Neutrophil (primary cell): ENCODE measurements around the gene RSPH1.

Experiments used
- H3K27ac ChIP-seq: fragments of 200-600 bp; sonication (generic); 2 replicates; pipeline ENCODE4 v1.5.1; 2016; ENCODE audit warnings: mild to moderate bottlenecking, moderate library complexity
- H3K27me3 ChIP-seq: fragments of 200-600 bp; sonication (generic); 2 replicates; pipeline ENCODE4 v1.6.0; 2016; ENCODE audit warnings: mild to moderate bottlenecking
- H3K36me3 ChIP-seq: fragments of 200-600 bp; sonication (generic); 2 replicates; pipeline ENCODE4 v1.5.1; 2017
- H3K4me1 ChIP-seq, 2 experiments: fragments of 200-600 bp in 1 of 2; sonication (generic) in 1 of 2; 1 replicate in 1 of 2; 2 replicates in 1 of 2; pipeline versions ENCODE4 v1.5.1 to v1.6.1; 2013 to 2016; ENCODE audit warnings: low read depth in 1 of 2, low read length in 1 of 2, mild to moderate bottlenecking in 1 of 2, moderate library complexity in 1 of 2; ENCODE audit not compliant: control insufficient read depth in 1 of 2, insufficient read depth in 1 of 2
- H3K4me3 ChIP-seq, 2 experiments: fragments of 200-600 bp in 1 of 2; sonication (generic) in 1 of 2; 1 replicate in 1 of 2; 2 replicates in 1 of 2; pipeline ENCODE4 v1.5.1; 2013 to 2016; ENCODE audit warnings: low read depth in 1 of 2, low read length in 1 of 2, mild to moderate bottlenecking in 1 of 2, moderate library complexity in 1 of 2
- H3K9me3 ChIP-seq: fragments of 200-600 bp; sonication (generic); 2 replicates; pipeline ENCODE4 v1.5.1; 2016
- CTCF ChIP-seq: fragments of 200-600 bp; sonication (generic); IDR thresholded peaks from 2 replicates; pipeline ENCODE4 v1.5.1; 2016; ENCODE audit warnings: antibody characterized with exemption

The RSPH1 gene

GRCh38 chr21:42512346-42513034 lies 16.5 kb upstream of the RSPH1 start:
- Histone ChIP-seq H3K4me1 (peaks cover 19 to 22% of the 10 kb centered on the region in 2 experiments), H3K4me3 (no peak overlapping the region), H3K9me3 (no peaks in the 10 kb centered on the region), H3K27me3 (no peaks in the 10 kb centered on the region), H3K36me3 (peaks cover 6% of the 10 kb centered on the region), H3K27ac (no peak overlapping the region)
- no peak for TF ChIP-seq CTCF

DNA sequence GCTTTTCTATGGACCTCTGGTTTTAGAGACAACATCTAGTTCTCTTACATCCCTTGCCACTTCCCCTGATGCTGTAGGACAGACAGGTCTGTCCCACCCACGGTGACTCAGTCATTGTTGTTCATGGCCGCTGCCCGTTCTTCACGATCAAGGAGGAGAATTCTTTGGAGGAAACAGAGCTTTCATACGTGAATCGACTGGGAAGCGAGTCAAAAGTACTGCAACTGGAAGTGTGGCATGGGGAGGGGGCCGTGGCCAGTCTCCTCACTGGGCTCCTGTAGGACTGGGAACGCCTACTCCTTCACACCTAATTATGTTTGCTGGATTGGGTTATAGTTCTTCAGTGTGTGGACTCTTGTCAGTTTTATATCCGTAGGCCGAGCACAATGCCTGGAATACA lies 13.2 kb upstream of the RSPH1 start:
- H3K4me1 ChIP-seq: peaks cover 10 to 12% of the 10 kb centered on the region in 2 experiments
- H3K27ac ChIP-seq: no peak overlapping the region
- H3K27me3 ChIP-seq: no peaks in the 10 kb centered on the region
- H3K9me3 ChIP-seq: no peaks in the 10 kb centered on the region
- no peaks in the 10 kb centered on the region for H3K36me3 ChIP-seq
- TF ChIP-seq CTCF: no peak
- H3K4me3 ChIP-seq: no peak overlapping the region

- H3K4me1 ChIP-seq: peaks cover 13 to 17% of the 10 kb centered on the region in 2 experiments
- H3K9me3 ChIP-seq: no peaks in the 10 kb centered on the region
- no peak overlapping the region for H3K27ac ChIP-seq
- H3K4me3 ChIP-seq: no peak overlapping the region
- no peak for TF ChIP-seq CTCF
- no peaks in the 10 kb centered on the region for H3K36me3 ChIP-seq
- H3K27me3 ChIP-seq: no peaks in the 10 kb centered on the region
These were observed 12.3 kb upstream of the RSPH1 start for GRCh38 chr21:42508371-42508770.

- no peaks in the 10 kb centered on the region for H3K9me3 ChIP-seq
- no peaks in the 10 kb centered on the region for H3K27me3 ChIP-seq
- no peaks in the 10 kb centered on the region for H3K36me3 ChIP-seq
- H3K27ac ChIP-seq: no peak overlapping the region
- no peak for TF ChIP-seq CTCF
- no peak overlapping the region for H3K4me3 ChIP-seq
- peaks cover 8 to 12% of the 10 kb centered on the region in 2 experiments for H3K4me1 ChIP-seq
These were observed 11.4 kb upstream of the RSPH1 start for GRCh38 chr21:42507418-42507817.

DNA sequence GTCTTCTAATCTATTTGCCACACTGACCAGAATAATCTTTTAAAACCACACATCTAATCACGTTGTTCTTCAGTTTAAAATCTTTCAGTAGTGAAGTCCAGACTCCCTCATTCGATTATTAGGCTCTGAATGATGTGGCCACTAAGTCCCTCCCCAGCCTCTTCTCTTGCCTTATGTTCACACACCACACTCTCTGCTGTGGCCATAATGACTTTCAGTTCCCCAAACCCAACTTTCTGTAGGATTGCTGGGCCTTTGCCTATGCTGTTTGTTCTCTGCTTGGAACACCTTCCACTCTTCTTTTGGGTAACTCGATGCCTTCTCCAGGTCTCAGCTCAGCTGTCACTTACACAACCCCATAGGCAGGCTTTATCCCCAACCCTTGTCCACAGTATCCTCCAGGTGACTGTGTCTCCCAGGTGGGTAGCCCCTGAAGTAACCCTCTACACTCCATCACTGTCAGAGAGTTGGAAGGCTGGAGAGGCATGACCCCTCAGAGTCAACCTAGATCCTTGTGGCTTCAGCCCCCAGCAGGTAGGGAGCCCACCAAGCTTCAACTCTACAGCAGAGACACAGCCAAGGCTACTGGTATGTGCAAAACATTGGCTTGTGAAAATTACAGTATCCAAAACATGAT lies 9.2 kb upstream of the RSPH1 start:
- H3K4me1 ChIP-seq: peaks cover 8 to 12% of the 10 kb centered on the region in 2 experiments
- no peaks in the 10 kb centered on the region for H3K27me3 ChIP-seq
- no peak overlapping the region for H3K27ac ChIP-seq
- H3K4me3 ChIP-seq: no peak overlapping the region
- TF ChIP-seq CTCF: no peak
- H3K36me3 ChIP-seq: no peaks in the 10 kb centered on the region
- no peaks in the 10 kb centered on the region for H3K9me3 ChIP-seq
